Effector CD4-positive, alpha-beta T cell (primary cell): ENCODE results near the gene INKA2.

ENCODE experiments used
- DNase-seq: peaks from one replicate; pipeline ENCODE4 v3.0.0-alpha.2; 2020
- total RNA-seq: gene quantifications from one replicate; lab custom pipeline; 2026; lab: John Stamatoyannopoulos, UW

INKA2 gene
- 0.56 reads per million for total RNA-seq

DNA sequence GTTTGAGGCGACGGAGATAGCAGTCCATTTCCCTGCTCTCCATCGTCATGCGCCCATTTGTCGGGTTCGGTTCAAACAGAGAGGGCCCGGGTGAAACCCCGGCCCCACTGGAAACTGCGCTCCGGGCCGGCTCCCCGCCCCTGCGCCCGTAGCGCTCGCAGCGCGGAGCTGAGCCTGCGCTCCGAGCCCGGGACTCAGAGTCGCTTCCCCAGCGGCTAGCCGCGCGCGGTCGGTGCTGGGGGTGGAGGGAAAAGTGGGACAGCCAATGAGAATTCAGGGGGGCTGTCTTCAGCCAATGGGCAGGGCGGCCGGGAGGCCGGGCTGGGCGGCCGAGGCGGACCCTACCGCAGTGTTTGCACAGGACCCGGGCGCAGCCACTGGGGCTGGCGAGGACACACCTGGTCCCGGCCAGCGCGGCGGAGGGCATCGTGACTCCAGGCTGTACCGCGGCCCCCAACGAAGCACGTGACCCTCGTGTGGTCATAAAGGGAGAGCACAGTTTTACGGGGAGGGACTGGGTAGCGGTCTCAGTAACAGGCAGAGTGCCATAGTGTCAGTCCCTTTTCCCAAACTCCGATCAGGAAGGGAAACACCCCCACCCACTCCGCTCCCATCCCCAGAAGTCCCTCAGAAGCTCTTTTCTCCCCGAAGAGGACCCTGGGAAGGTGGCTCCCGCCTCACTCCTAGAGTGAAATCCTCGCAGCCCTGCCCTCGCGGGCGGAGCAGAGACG, at the start of gene INKA2:
TSS of gene INKA2 (minus strand) at position 202 of the 731 bp plus-strand sequence. CDS start at position 49, 153 bp downstream.
- DNase-seq, result peak; percentile 42

GRCh38 chr1:111786669-111787207, 47.5 kb upstream of the INKA2 start:
- DNase-seq, result no peak

GRCh38 chr1:111784273-111784901, 45.2 kb upstream of the INKA2 start:
- DNase-seq, result no peak

GRCh38 chr1:111779546-111779945, 40.4 kb upstream of the INKA2 start:
- DNase-seq, result no peak

GRCh38 chr1:111778541-111779051, 39.4 kb upstream of the INKA2 start:
- DNase-seq, result no peak

DNA sequence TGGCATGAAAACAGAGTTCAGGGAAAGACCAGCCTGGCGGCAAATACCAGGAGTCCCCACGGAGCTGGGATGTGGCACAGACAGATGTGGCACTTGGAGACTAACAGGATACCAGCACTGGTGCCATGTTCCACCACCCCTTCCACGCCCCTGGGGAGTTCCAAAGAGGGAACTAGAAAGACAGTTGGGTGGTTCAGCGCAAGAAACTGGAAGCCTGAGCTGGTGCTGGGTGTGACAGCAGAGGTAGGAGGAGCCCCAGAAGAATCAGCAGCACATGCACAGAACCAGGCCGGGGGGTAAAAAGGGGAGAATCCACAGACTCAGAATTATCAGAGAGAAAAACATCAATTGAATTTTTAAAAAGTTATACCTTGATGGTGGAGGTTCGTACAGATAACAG, 38.9 kb upstream of the INKA2 start:
- no peak for DNase-seq

DNA sequence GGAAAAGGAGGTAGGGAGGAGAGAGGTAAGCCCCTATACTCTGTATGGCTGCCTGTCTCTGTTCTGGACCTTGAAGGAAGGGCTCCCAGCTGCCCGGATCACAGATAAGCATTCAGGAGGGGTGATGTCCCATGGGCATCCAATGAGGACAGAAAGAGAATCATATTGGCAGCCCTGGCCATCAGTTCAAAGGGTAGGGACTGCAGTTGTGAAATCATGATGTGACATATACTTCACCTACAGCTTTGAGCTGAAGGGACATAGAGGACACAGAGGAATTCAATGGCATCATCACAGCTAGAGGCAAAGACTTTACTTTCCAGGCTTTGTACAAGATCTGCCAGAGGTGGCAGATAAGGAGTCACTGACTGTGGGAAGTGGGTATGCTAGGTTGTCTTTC, 38.1 kb upstream of the INKA2 start:
- no peak for DNase-seq

DNA sequence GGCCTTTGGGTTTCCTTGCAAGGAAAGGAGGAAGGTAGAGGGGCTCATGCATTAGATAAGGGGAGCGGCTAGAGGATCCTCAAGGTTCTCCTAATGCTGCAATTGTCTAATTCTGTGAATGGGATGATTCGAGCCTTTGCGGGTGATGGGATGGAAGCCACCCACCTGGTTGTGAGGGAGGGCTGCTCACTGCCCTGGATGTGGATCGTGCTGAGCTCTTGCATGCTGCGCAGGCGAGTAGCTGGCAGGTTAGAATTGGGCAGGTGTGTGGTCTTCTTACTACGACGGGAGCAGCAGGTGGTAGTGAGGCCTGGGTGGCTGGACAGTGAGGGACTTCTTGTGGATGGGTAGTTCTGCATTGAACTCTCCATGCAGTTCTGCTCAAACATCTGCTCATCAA, 37.7 kb upstream of the INKA2 start:
- no peak for DNase-seq

GRCh38 chr1:111776391-111776790, 37.2 kb upstream of the INKA2 start:
- DNase-seq, result no peak

- DNase-seq, result no peak
These were observed 36.8 kb upstream of the INKA2 start for GRCh38 chr1:111775966-111776365.

DNA sequence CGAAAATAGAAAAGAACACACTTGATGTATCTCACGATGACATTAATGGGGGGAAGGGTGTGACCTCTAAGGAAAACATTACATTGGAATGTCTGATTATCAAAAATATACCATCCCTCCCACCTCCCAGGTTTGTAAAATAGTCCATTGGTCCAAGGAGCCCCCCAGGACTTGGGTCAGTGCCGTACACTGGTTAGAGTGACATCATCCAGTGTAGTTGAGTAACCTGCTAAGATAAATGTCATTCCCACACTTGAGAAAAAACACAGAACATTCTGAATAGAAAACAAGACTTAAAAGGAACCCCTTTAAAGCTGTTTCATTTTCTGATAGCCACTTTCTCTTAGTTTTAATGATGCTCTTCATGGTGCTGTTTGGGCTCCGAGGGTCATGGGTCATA, 31.7 kb upstream of the INKA2 start:
- DNase-seq, result no peak

DNA sequence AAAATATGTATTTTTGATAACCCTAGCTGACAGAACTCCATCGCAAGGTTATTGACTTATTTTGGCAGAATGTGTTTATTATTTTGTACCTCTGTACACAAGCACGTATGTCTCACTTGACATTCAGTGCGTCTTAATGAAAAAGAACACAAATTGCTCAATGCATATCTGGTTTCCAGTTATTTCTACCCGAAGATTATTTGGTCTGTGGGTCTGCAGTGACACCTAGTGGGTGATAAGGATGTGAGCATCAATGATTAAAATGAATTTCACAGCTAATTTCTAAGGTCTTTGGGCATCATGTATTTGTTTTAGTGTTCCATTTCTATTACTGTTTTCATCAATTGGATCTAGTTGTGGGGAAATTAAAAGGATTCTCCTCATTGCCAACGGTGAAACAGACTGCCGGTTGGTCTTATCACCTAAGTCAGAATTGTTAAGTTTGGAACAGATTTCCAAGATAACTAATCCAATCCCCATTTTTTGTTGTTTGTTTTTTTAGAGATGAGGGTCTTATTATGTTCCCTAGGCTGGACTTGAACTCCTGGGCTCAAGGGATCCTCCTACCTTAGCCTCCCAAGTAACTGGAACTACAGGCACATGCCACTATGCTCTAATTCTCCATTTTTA, 30.4 kb upstream of the INKA2 start:
- DNase-seq, result peak; percentile 48

DNA sequence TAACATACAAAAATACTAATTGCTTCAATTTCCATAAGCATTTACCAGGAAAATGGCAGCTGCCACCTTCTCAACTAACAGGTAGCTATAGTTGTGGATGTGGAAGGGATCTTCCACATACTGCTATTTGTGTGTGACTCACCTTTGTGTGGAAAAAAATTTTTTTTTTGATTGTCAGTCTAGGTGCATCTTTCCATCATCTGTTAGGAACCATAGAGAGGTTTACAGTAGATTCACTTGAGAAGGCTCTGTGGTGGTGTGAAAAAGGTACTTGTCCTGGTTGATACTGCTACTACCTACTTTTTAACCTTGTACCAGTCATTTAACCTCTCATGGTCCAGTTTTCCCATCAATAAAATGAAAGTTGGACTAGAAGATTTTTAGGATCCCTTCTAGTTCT, 29.4 kb upstream of the INKA2 start:
- DNase-seq, result no peak

GRCh38 chr1:111768023-111768422, 28.8 kb upstream of the INKA2 start:
- no peak for DNase-seq

GRCh38 chr1:111762332-111762731, 23.1 kb upstream of the INKA2 start:
- DNase-seq, result no peak

DNA sequence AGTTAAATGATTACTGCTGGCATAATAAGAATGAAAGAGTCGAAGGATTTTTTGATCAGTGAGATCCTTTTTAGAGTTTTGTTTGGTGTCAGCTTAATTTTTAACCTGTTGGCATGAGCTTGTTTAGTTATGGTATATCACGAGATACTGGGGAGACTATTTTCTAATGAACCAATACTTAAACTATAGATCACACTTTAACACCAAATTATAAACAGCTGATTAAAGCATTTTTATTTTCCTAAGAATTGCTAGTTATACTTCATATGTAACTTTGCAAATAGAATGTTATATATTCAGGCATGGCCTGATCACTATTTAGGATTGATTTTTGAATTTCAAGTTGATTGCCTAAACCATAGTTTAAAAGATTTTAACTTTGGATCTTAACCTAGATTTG, 22.5 kb upstream of the INKA2 start:
- no peak for DNase-seq

GRCh38 chr1:111758373-111758772, 19.2 kb upstream of the INKA2 start:
- DNase-seq, result no peak

DNA sequence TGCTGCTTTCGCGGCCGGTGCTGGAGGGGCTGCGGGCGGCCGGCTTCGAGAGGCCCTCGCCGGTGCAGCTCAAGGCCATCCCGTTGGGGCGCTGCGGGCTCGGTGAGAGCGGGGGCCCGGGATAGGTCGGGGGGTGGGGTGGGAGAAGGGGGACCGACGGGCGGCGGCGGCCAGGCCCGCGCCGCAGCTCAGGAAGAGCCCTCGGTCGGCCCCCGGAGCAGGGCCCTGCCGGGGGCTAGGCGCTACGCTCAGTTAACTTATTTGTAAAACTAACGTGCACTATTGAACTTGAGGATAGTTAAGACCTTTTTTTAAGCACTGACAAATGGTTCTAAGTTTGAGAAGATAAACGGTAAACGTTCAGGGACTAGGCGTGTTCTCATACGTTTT, 16.9 kb upstream of the INKA2 start:
- DNase-seq, result no peak

DNA sequence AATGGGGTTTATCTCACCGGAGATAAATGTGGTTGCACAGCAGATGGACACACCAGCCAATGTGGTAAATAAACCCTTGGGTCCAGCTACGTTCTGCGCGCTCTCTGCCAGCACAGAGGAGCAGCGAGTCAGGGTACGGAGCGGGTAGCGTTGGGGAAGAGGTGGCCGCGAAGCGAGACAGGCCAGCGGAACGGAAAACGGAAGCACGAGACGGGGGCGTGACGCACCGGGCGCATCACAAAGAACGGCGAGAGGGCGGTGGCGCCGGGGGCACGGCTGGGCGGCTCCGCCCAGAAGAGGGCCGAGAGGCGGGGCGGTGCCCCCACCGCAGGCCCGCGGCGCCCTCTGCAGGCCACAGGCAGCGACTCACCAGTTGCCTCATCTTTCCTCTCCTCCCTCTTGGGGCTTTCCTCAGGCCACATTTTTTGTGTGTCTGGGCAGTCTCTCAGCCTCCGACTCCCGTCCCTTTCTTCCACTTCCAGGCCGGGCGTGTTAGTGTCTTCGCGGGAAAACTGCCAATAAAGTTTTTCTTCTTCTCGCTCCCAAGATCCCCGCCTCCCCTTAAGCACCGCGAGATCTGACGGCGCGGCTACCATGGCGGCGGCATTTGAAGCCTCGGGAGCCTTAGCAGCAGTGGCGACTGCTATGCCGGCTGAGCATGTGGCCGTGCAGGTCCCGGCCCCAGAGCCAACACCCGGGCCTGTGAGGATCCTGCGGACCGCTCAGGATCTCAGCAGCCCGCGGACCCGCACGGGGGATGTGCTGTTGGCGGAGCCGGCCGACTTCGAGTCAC, 16.3 kb upstream of the INKA2 start, which contains the start of gene DDX20:
TSS of gene DDX20 (plus strand) at position 571 of the 793 bp plus-strand sequence. CDS start at position 595, 24 bp downstream.
- DNase-seq, result peak; percentile 91

DNA sequence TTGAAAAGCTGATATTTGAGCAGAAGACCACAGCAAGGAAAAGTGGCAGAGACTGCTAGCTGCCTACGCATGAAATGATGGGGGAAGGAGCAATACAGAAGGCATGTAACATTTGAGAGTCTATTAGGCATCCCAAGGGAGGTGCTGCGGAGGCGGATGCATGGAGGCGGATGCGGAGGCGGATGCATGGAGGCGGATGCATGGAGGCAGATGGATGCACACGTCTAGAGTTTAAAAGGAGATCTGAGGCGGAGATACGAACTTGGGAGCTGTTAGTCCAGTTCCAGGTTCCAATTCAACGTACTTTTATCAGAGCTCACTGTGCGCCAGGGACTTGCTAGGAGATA, 15.8 kb upstream of the INKA2 start:
- peak; percentile 5 for DNase-seq

DNA sequence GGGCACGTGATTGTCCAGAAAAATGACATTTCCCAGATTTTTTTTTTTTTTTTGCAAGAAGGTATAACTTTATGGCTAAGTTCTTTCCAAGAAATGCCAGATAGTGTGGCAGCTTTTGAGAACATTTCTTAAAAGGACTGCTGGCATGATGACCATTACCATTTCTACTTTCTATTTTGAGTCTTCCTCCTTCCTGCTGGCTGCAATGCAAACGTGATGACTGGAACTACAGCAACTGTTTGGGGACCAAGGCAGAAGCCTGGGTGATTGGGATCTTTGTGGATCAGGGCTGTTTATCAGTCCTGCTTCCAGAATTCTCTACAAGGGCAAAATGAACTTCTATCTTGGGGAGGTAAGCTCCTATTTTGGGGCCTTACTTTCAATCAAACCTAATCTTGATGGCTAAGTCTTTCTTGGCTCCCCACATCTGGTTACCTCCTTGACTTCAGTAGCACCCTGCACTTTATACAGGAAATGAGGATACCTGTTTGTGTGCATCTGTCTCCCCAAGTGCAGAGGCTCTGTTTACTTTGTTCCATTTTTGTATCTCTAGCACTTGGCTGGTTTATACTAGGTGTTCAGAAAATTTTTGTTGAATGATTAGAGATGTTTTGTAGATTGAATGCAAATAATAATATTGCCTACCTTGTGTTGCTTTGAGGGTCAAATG, 12.8 kb upstream of the INKA2 start:
- no peak for DNase-seq

DNA sequence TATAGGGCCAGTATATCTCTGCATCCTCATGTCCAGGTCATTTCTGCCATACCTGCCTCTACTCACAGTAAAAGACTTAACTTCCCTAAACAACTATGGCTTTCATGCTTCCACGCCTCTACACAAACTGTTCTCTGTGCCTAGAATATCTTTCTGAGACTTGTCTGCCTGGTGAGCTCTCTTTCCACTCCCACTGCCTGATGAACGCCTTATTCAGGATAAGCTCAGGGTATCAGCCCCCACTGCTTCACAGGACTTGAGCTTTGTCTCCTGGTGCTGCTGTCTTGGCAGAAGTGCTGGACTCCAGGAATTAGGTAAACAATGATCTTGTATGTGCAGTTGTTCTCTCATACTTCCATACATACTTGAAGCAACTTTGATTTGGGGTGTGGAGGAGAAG, 11.7 kb upstream of the INKA2 start:
- DNase-seq, result no peak
